ENCODE results near the gene CNTNAP5.

Gene CNTNAP5

GRCh38 chr2:124953921-124954320 is 928.8 kb downstream of the CNTNAP5 start:
- no peak for DNase-seq

- no peak for DNase-seq
These were observed 934.5 kb downstream of the CNTNAP5 start for GRCh38 chr2:124959581-124959980.

GRCh38 chr2:124961132-124961531 is 936.0 kb downstream of the CNTNAP5 start:
- no peak for DNase-seq

Data from hematopoietic multipotent progenitor cell treated with erythropoietin and hydrocortisone succinate and interleukin-3 and kit ligand, for 8 days (in vitro differentiated cells).